HG03196 (cell line): ENCODE data around the gene SP2.
A peak's percentile ranks its signal among the peaks of the same experiment; 100 is the strongest.

ENCODE experiments used
- ATAC-seq: cut with Tn5 transposase; IDR thresholded peaks from one replicate; pipeline ENCODE4 v1.9.1; 2021; ENCODE audit not compliant: unreplicated experiment

The SP2 gene

DNA sequence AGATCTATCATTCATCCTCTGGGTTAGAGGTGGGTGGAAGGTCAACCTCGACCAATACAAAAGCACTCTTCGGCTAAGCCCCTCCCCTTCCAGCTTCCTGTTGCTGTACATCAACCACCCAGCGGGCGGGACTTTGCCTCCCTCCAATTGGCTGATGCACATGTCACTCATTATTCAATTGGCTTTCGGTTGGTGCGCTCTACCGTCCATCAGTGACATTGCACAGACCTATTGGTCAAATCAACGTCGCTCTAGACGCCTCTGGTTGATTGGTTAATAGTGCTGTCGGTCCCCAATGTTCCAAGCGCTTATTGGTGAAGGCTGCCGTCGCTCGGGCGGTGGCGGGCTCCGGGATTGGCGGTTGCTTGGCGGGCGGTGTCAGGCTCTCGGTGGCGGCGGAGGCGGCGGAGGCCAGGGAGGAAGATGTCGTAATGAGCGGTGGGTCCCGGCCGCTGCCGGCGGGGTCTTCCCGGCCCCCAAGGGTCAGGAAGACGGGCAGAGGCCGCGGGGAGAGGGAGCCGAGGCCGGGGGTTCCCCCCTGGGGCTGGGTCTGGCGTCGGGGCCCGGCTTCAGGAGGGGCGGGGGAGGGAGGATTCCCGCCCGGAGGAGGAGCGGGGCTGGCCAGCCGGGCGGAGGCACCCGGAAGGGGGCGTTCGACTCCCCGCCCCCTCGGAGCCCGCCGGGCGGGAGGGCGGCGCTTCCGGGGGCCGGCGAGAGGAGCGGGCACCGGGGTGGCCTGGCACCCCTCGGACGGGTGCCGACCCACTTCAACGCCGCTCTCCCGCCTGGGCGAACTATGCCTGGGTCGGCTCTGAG lies at the start of gene SP2:
SP2 (plus strand) TSS at position 381 of the 816 bp plus-strand sequence; CDS start at position 432, 51 bp downstream.
- ATAC-seq: peak; percentile 90

DNA sequence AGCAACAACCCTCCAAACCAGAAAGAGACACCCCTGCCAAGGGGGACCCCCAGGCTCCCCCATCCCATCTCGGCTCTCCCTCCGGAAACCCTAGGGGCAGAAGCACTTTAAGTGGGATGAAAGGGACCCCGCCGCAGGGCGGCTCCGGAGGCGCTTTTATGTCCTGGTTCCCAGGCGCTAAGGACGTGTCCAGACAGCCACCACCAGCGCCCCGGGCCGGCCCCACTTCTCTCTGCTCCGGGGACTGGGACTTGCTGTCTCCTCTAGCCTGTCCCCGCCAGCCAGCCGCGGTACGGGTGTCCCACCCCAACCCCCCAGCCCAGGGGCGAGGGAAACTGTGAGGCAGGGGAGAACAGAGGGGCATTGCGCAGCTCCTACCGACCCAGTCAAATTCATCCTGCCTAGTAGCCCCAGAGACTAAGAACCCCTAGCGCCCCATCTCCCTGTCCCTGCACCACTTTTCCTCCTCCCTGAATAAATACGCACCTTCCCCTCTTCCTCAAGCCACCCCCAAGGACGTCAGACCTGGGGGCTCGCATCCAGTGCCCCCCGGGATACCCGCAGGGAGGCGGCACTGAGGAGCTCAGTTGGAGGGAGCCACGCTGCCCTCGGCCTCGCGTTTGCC lies 49.2 kb upstream of the SP2 start:
- no peak for ATAC-seq

DNA sequence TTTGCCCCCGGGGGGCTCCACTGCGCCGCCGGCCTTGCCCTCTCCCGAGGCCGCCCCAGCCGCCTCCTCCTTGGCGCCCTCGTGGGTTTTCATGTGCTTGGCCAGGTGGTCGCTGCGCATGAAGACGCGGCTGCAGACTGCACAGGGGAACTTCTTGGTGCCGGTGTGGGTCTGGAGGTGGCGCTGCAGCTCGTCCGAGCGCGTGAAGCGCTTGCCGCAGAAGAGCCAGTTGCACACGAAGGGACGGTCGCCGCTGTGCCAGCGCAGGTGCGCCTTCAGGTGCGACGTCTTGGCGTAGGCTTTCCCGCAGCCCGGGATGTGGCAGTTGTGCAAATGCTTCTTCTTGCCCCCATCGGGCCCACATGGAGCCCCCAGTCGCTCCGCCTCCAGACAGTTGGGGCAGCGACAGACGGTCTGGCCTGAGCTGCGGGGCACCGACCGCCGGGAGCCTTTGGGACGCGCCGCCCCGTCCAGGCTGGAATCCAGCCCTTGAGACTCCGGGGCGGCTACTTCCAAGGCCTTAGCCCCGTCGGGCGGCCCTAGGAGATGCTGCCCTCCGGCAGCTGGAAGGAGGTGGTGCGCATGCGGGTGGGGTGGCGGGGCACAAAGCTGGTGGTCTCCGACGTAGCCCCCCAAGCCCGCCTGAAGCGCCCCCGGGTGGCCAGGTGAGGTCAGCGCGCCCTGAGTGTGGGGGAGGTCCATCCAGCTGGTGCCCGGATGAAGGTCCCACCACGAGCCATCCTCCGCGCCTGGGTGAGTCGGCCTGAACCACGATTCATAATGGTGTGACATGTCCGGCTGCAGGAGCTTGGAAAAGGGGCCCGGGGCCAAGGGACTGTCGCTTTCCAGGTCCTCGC lies 48.5 kb upstream of the SP2 start:
- no peak for ATAC-seq

DNA sequence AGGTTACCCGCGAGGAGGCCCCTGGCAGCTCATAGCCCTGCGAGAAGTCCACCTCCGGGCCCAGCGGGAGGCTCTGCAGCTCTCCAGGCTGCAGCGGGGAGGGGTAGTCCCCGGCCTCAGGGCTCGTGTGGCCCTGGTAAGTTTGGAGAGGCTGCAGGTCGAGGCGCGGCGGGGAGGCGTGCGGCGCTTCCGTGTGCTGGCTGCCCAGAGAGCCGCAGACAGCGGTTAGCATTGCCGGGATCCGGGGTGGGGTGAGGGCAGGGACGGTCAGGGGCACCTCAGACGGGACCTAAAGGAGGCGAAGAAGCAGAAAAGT lies 47.9 kb upstream of the SP2 start:
- ATAC-seq: no peak

DNA sequence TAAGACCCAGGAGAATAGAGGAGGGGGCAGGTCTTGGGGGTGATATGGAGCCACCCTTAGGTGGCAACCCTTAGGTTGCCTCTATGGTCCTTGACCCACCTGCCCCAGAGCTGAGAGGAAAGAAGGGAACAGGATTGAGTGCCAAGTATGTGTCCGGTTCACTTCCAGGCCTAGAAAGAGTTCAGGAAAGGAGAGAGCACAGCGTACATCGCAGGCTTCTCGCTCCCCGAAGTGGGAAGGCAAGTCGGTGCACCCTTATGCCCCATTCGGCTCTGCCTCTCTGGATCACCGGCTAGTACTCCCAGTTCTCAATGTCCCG lies 45.7 kb upstream of the SP2 start:
- ATAC-seq: no peak

DNA sequence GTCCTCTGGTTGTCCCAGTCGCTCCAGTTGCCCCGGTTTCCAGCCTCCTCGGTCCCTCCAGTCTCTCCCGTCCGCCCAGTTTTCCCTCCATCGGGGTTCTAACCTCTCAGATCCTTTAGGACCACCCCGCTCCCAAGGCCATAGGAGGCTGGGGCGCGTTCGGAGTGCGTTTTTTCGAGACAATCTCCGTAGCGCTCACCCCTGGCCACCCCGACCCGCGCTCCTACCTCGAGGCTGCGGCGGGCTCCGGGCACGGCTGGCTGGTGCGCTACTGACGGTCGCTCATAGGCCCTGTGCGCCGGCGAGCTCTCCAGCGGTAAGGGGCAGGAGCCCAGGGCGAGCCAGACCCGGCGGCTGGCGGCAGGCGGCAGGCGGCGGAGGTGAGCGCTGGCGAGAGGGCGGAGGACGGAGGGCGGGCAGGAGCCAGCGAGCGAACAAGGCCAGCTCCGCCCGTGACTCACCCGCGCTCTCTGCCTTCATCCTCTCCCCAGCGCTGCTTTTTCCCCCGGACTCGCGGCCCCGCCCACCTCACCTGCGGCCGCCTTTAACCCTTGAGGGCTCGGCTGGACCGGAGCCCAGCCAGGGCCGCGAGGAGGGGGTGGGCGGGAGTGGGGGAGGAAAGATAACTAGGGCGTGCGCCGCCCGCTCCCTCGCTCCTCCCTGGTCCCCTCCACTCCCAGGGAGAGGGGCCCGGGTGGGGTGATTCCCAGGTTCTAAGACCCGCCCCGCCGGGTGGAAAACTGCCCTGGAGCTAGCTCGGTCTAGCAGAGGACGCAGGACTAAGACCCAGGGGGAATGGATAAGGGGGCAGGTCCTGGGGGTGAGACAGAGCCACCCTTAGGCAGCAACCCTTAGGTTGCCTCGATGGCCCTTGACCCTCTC lies 45.1 kb upstream of the SP2 start, which contains the start of gene SP6:
SP6 (minus strand) TSS at position 472 of the 882 bp plus-strand sequence. CDS start 2,734 bp downstream, outside the sequence.
- ATAC-seq: no peak

DNA sequence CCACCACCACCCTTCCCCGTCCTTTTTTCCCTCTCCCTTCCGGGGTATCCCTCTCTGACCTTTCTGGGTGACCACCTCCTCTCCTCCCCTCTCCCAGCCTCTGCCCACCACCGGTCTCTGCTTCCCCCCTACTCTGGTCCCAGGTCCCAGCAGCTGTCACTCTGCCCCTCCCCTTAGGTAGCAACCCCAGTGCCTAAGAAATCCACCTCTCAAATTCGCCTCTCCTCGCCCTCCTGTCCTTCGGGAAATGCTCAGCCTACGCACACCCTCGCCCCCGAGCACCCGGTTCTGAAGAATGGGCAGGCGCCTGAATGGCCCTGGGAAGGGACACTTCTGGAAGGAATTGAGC lies 44.3 kb upstream of the SP2 start:
- ATAC-seq: no peak

DNA sequence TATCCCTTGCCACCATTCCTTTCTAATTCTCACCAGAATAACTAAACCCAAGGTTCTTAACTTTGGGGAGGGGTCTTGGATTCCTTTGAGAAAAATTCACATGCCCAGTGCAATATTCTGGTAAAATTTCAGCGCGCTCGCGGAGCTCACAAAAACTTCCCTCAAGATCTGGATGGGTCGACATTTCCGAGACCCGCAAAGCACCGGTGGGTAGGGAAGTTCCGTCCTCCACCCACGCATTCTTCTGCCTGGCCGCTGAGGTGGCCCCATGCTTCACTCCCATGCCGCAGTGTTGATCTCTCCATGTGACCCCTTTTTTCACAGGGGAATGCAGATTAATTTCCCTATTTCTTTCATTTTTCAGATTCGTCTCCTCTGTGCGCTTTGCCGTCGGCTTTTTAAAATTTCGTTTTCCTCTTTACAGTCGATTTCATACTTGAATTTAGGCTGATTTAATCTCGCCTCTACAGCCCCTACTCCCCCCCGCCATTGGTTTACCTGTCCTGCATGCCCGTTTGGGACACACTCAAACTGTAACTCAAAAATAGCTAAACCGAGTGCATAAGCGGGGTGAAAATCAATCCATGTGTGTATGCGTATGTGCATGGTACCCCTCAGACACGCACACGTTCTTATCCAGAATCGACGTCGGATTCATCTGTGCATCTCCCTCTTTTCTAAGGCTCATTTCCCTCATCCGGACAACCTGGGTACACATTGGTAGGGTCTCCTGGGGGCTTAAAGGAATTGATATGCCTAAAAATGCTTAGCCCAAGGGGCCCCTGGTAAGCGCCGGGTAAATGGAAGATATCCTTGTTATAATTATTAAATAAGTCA lies 43.7 kb upstream of the SP2 start:
- ATAC-seq: no peak

DNA sequence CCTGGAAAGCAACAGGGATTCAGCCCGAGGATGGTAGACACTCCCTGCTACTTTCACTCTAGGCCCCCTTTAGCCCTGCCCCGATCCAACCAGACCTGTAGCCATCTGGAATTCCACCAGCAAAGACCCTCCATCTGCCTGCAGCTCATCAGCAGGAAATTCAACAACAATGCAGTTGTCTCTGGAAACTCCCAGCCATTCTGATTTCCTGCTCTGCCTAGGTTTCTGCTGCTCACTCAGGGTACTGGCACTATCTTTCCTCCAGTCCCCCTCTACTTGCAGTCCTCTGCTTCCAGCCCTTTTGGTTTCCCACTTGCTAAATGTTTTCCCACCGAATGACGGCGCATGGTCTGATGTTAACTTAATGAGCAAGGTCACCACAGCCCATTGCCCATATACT lies 42.4 kb upstream of the SP2 start:
- no peak for ATAC-seq

DNA sequence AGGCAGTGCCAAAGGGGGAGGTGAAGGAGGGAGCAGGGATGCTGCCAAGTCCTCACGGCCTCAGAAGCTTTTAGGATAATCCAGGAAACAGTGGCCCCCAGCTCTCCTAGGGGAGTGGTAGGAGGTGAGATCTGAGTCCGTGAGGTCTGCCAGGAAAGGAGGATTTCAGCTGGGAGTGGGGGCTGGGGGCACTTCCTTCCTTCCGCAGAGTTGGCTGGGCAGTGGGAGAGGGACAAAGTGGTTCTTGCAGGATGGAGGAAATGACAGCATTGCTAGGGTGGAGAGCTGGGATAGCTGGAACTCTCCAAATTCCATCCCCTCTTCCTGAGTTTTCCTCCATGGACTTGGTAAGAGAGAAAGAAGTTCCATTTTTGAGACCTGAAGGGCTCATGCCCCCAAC lies 40.3 kb upstream of the SP2 start:
- ATAC-seq: no peak

DNA sequence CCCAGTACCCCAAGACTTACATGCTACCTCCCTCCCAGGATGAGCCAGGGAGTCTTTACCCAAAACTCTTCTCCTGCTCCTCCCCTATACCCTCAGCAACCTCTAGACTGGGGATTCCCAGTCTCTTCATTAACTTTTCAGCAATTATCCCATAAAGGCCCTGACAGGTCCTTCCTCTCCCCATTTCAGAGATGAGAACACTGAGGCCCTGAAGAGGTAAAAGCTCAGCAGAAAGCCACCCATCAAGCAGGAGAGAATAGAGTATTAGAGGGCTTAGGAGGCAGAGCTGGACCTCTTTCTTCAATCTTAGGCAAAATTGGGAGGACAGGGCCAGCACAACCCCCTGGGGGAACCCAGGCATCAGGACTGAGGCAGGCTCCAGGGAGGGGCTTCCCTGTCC lies 39.2 kb upstream of the SP2 start:
- ATAC-seq: no peak

DNA sequence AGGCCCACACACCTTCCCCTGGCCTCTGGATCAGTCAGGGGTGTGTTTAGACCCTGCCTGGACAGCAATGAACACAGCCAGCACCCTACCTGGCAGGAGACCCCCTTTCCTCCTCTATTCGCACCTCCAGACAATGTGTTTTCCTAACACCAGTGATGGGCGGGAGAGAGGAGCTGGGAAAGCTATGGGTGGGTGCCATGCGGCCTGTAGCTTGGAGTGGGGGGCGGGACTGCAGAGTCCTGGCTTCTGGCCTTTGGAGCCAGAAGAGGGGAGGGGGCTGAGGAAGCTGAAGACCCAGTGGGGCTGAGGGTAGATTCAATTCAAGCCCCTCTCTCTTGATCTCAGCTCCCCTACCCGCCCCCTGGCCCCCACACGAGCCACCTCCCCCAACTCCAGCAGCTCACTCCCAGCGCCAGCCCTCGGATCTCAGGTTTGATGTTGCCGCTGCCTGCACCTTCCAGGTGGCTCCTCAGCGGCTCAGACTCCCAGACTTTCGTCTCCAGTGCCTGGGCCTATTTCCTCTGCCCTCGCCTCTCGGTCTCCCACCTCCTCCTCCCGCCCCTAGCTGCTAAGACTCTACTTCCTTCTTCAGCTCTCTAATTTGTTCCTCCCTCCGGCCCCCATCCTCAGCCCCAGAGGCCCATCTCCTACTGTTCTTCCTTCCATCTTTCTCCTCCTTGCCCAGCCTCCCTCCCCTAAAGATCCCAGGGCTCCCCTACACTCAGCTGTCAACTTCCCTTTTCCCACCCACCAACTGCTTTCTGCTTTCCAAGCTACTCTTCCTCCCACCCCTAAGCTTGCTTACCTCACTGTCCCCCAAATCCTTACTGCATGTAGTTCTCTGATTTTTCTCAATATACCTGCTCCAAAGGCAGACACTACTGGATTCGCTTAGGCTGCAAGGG lies 38.2 kb upstream of the SP2 start:
- ATAC-seq: no peak

DNA sequence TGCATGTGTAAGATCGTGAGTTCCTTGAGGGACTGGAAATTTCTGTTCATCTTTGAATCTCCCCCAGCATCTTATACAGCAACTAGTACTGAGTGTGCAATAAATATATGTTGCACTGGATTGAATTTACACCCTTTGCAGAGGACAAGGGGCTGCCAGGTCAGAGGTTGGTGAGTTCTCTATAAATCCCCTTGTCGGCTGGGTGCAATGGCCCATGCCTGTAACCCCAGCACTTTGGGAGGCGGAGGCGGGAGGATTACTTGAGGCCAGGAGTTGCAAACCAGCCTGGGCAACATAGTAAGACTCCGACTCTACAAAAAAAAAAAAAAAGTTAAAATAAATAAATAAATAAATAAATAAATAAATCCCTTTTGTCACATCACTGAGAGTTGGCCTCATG lies 35.6 kb upstream of the SP2 start:
- no peak for ATAC-seq

DNA sequence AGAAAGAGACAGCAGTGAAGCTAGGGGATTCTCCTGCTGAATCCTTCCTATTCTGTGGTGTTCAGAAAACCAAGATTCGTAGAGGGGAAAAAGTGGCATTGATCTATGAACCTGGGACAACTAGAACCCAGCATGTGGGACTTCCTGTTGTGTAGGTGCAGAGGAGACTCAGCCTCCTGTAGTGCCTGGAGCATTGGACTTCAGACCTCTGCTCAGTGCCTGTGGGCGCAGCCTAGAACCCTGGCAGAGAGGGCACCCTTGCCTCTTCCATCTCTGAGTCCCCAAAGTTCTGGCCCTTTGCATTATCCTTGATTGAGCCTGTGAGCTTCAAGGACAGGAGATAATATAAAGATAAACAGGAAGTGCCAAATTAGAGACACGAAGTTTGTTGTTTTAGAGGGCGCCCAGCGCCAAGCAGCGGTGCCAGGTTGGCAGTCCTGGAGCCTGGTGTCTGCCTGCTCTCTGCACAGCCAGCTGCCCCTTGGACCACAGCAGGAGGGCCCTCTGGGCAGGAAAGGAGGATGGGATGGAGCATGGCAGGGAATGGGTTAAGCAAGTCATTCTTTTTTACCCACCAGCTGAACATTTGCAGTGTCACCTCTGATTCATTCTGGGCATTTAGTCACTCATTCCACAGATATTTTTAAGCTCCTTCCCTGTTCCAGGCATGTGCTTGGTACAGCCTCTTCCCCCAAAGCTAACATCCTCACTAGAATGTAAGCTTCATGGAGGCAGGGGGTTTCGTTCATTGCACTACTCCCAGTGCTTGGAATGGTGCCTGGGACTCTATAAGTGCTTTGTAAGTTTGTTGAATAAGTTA lies 33.2 kb upstream of the SP2 start:
- ATAC-seq: no peak

DNA sequence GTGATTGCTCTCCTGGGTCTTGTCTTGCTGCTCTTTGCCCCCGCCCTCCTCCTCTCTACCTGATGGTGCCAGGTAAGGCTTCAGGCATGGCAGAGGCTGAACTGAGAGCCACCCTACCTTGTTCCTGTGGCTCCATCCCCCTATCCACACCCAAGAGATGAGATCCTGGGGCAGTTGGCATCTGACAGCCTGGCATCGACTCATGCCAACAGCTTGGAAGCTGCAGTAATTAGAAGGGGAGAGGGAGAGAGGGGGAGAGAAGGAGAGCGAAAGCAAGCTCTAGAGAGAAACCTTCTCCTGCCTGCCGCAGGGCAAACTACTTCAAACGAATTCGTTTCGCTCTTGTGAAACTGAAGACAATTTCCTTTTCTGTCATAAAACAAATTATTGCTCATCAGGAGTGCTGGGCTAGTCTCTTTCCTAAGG lies 31.2 kb upstream of the SP2 start:
- ATAC-seq: no peak

DNA sequence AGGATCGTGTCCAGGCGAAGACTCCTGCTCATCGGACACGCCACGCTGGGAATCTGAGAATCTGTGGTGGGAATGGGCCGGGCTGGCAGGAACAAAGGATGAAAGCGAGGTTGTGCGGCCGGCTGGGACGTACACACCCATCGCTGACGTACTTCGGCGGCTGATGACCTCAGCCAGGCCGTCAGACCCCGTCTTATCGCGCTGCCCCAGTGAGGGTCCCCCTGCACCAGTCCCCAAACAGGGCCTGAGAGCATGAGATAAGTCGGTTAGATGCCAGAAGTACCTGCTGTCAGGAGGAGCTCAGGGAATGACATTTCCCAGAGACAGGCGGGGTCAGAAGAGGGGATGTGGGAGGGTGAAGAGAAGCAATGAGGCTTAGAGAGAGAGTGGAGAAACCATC lies 29.1 kb upstream of the SP2 start:
- no peak for ATAC-seq

DNA sequence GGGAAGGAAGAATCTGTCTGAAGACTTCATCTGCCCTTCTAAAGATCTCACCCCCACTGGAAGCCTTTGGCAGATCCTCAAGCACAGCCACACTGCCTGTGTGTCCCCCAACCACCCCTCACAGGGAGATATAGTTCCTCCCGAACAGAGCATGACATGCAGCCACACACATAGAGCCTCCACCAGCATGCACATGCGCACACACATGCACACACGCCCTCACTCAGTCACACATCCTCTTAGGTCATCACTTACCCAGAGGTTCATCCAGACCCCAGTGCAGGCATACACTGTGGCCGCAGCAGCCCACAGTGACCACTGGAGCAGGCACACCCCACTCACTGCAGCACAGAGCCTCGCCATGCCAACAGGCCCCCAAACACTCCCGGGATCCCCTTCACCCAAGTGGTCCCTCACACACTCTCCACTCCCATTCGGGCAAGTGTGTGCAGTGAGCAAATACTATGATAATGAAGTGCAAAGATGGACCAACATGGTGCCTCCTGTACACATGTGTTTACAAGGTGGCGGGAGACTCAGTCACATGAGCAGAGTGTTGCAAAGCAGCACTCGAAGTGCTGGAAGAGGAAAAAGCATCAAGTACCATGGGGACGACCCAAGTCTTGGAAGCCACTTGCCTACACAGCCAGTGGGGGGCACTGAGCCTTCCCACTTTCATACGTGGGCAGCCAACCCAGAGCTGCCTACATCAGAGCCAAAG lies 28.1 kb upstream of the SP2 start:
- no peak for ATAC-seq

DNA sequence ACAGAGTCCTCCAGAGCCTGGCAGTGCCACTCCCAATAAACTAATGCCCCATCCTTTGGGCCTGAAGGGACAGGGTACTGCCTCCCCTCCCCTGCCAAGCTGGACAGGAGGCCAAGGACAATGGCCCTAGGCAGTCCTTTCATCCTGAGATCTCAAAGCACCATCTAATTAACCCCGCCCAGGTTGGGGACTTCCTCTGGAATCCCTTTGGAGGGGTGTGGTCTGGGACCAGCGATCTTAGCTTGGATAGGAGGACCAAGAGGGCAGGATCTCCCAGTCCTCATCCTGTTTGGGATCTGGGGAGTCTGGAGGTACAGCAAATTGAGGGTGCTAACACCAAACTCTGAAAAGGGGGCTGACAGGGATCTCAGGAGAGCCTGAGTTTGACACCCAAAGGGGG lies 26.9 kb upstream of the SP2 start:
- ATAC-seq: no peak
